A673 (cell line): ENCODE results near the gene VPS50. TPM values are rescaled to one million over a fixed set of nuclear protein-coding genes. Genes with fewer than 3 reads are reported as not detected.
A peak's percentile ranks its signal among the peaks of the same experiment; 100 is the strongest.

Experiments
- BruUV-seq: library from RNA; stranded (reverse); fragments of 400-500 nt; replicated peaks from 2 replicates; lab custom pipeline; 2021; lab: Mats Ljungman, UMichigan
- CTCF ChIA-PET: fragments of 300-600 bp; sonication (Branson Sonifier 250); formaldehyde crosslinking; loops from one replicate; lab custom pipeline; 2022; ENCODE audit warnings: antibody characterized with exemption; lab: Charles Lee
- POLR2A ChIA-PET: fragments of 300-600 bp; sonication (Branson Sonifier 250); formaldehyde crosslinking; loops from one replicate; lab custom pipeline; 2022; ENCODE audit warnings: antibody characterized with exemption; ENCODE audit not compliant: low non-redundant PET; lab: Charles Lee
- DNase-seq: peaks from one replicate; pipeline ENCODE4 v3.0.0-alpha.2; 2015; ENCODE audit warnings: low spot score
- H3K27ac ChIP-seq: fragments of 200-600 bp; sonication (generic); 2 replicates; pipeline ENCODE4 v1.5.1; 2016; ENCODE audit warnings: mixed run types, low read depth, mild to moderate bottlenecking, mixed read lengths, antibody characterized with exemption, low read length; ENCODE audit not compliant: poor library complexity, severe bottlenecking
- H3K27me3 ChIP-seq: fragments of 200-600 bp; sonication (generic); replicated peaks from 2 replicates; pipeline ENCODE4 v1.6.1; 2017; ENCODE audit warnings: mixed run types, low read depth, mild to moderate bottlenecking, mixed read lengths, antibody characterized with exemption, low read length; ENCODE audit not compliant: insufficient read depth, poor library complexity
- H3K36me3 ChIP-seq: fragments of 200-600 bp; sonication (generic); 2 replicates; pipeline ENCODE4 v1.6.1; 2016; ENCODE audit warnings: mixed run types, mild to moderate bottlenecking, mixed read lengths, antibody characterized with exemption, low read length; ENCODE audit not compliant: insufficient read depth, poor library complexity, severe bottlenecking
- H3K4me1 ChIP-seq: fragments of 200-600 bp; sonication (generic); 2 replicates; pipeline ENCODE4 v1.6.1; 2017; ENCODE audit warnings: mixed run types, mild to moderate bottlenecking, mixed read lengths, antibody characterized with exemption, low read length; ENCODE audit not compliant: insufficient read depth, poor library complexity, severe bottlenecking
- H3K4me3 ChIP-seq: fragments of 200-600 bp; sonication (generic); 2 replicates; pipeline ENCODE4 v1.5.1; 2016; ENCODE audit warnings: low read depth, mixed run types, mild to moderate bottlenecking, mixed read lengths, low read length; ENCODE audit not compliant: poor library complexity, severe bottlenecking
- H3K9me3 ChIP-seq: fragments of 200-600 bp; sonication (generic); 2 replicates; pipeline ENCODE4 v1.6.1; 2016; ENCODE audit warnings: mixed run types, low read depth, mild to moderate bottlenecking, mixed read lengths, antibody characterized with exemption, low read length; ENCODE audit not compliant: poor library complexity, severe bottlenecking
- CTCF ChIP-seq: fragments of 300-800, 200-600 bp; sonication (generic); conservative IDR thresholded peaks from 2 replicates; pipeline ENCODE4 v1.5.1; 2017; ENCODE audit warnings: low read depth, mild to moderate bottlenecking, antibody characterized with exemption, low read length, moderate library complexity, mixed read lengths
- EZH2 ChIP-seq: fragments of 200-600 bp; sonication (generic); IDR thresholded peaks from 2 replicates; pipeline ENCODE4 v1.6.1; 2017; ENCODE audit warnings: borderline replicate concordance, low read depth, mild to moderate bottlenecking, mixed read lengths, antibody characterized with exemption, low read length; ENCODE audit not compliant: poor library complexity, severe bottlenecking
- intact Hi-C: fragments of 100-400 bp; cut with micrococcal nuclease; formaldehyde crosslinking; loops from one replicate; pipeline ENCODE4 v1.10.0; 2022; ENCODE audit not compliant: unreplicated experiment
- total RNA-seq: library from RNA; stranded (reverse); gene quantifications from 2 replicates; pipeline ENCODE4 v1.2.3, GENCODE V29; 2021

The VPS50 gene
- total RNA-seq, 1 experiment from 2014 or later: 19.0 TPM

DNA sequence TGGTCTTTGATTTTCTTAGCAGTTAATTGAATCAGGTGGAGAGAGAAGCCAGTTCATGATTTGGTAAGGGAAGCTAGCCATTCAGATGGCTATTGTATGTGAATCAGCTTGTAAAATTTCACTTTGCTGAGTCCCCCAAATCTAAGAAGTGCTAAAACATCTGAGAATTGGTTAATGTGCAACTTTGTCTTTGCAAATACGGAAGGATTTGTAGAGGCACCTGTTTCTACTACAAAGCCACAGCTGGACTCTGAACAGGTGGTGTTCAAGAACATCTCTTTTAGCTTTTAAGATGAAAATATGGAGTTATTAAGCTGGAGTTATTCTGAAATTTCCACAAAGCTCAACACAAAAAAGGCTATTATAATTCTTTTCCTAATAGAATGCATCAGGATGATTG, 132.6 kb downstream of the VPS50 start:
- H3K36me3 ChIP-seq: no peaks in the 10 kb centered on the region
- ChIA-PET POLR2A (no interaction called here), CTCF (no interaction called here)
- H3K9me3 ChIP-seq: no peaks in the 10 kb centered on the region
- H3K27me3 ChIP-seq: no peaks in the 10 kb centered on the region
- intact Hi-C loops: no loop called here
- no peak for DNase-seq
- BruUV-seq: no TSS peak
- no peak overlapping the region for H3K27ac ChIP-seq
- no peak for TF ChIP-seq CTCF
- no peak for TF ChIP-seq EZH2
- no peak overlapping the region for H3K4me3 ChIP-seq
- no peaks in the 10 kb centered on the region for H3K4me1 ChIP-seq

DNA sequence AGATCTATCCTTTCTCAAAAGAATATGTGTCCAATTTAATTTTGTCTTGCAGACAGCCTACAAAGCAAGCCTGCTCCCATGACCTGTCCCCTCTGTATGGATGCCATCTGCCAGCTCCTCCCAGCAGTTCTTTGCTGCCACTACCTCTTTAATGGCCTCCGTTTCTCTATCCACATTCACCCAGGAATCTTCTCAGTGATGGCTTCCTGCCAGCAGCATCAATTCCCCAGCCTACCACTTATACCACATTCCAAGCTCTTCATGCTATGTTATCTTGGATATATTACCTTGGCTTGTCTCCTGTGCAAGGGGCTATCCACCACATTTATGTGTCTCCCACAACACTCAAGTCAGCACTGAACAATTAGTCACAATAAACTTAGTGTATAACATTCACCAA, 133.2 kb downstream of the VPS50 start:
- Histone ChIP-seq H3K9me3 (no peaks in the 10 kb centered on the region), H3K36me3 (no peaks in the 10 kb centered on the region), H3K27ac (no peak overlapping the region), H3K27me3 (no peaks in the 10 kb centered on the region), H3K4me1 (no peaks in the 10 kb centered on the region), H3K4me3 (no peak overlapping the region)
- CTCF ChIA-PET: no interaction called here
- intact Hi-C loops: no loop called here
- DNase-seq: peak; percentile 4
- TF ChIP-seq EZH2 (no peak), CTCF (no peak)
- POLR2A ChIA-PET: no interaction called here
- BruUV-seq: no TSS peak

DNA sequence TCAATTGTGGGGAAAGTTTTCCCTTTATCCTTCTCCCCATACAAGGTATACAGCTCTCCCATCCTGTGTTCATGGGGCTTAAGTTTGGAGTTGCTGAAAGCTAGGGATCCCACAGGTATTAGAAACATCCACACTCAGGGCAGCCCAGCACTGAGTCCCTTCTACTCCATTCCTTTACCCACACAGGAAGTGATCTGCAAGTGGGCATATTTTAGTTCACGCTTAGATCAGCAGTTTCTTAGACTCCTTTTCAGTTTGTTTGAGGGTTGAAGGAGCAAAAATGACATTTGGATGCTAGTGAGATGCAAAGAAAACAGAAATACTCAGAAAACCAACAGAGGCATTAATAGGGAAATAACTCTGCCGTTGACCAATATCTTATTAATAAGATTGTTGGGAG, 134.7 kb downstream of the VPS50 start:
- POLR2A ChIA-PET: no interaction called here
- TF ChIP-seq CTCF (no peak), EZH2 (no peak)
- intact Hi-C loops: no loop called here

More for the DNA sequence above, 134.7 kb downstream of the VPS50 start:
- Histone ChIP-seq H3K27me3 (no peaks in the 10 kb centered on the region), H3K36me3 (no peaks in the 10 kb centered on the region), H3K4me3 (no peak overlapping the region), H3K9me3 (no peaks in the 10 kb centered on the region), H3K27ac (no peak overlapping the region), H3K4me1 (no peaks in the 10 kb centered on the region)
- no TSS peak for BruUV-seq
- DNase-seq: no peak
- CTCF ChIA-PET: no interaction called here
